GM18873 (cell line): Measurements from ENCODE around the gene HELZ.

ENCODE experiments used
- ATAC-seq: cut with Tn5 transposase; IDR thresholded peaks from one replicate; pipeline ENCODE4 v1.9.1; 2021; ENCODE audit warnings: mild to moderate bottlenecking, moderate library complexity, moderate number of reproducible peaks; ENCODE audit not compliant: unreplicated experiment, low FRiP score

The HELZ gene

DNA sequence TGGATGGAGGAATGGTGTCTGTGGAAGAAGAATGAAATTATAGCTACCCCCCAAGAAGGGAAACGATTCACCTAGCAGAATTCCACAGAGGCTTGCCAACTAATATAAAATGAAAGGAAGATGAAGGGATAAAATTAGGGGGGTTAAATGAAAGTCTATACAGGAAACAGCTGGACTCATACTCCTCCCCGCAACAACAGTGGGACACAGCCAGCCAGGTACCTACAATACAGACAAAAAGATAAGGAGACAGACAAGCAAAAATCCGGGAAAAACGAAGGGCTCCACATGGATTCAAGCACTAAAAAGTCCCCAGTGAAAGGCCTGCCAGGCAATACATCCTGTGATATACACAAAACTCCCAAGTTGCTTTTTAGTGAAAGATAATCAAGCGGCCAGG is 152.7 kb downstream of the HELZ start:
- no peak for ATAC-seq

DNA sequence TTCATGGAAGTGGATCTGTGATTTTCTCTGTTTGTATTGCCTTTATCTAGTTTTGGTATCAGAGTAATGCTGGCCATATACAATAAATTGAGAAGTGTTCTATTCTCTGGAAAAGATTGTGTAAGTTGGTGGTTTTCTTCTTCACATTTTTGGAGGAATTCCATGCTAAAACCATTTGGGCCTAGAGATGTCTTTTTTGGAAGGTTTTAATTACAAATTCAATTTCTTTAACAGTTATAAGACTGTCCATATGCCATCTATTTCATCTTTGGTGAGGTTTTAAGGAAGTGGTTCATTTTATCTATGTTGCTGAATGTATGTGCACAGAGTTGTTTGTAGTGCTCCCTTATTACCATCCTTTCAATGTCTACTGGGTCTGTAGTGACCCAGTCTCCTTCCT is 154.7 kb downstream of the HELZ start:
- ATAC-seq: no peak

DNA sequence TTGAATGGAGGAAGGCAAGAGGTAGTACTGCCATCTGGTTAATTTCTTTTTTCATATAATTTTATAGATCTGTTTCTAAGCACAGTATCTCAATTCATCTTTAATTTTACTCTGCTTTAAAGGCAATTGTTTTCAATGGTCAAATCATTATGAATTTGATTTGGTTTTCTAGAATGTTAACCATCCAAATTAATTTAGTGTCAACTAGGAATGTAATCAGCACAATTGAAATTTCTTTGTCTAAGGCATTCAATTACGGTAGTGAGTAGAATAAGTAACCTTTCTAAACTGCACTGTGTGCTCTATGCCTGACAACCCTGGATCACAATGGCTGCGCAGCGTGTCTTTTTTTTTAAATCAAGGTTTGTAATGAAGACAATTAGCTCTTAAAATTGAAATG is 156.4 kb downstream of the HELZ start:
- ATAC-seq: no peak

DNA sequence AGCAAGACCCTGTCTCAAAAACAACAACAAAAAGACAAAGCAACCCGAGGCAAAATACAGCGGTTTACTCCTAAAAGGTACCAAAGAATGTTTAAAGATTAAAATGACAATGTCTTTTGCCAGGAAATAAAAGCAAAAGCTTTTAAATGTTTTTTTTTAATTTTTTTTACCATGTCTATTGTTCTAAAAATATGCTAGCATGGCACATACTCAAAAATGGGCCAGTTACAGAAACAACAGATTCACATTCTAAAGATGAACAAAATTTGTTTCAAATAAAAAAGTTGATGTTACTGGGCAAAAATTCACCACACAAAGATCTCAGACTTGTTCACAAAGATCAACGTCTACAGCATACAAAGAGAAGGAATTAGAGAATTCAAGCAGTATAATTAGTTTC is 159.6 kb downstream of the HELZ start:
- no peak for ATAC-seq

DNA sequence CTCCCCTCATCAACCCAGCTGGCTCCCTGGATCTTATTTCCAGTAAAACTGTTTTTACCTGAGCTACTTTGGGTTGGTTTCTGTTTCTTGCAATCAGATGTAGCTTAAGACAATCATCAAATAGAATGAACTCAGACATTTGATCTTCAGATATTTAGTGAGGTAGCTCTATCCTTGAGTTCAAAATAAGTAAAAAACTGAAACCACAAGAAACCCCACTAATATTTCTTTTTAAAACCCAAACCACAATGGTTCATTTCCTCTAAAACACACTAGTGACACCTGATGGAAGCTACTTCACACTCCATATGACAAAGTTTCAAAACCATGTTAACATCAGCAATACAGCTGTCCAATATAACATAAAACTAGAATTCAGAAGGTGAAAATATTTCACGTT is 162.9 kb downstream of the HELZ start:
- ATAC-seq: peak; percentile 56

DNA sequence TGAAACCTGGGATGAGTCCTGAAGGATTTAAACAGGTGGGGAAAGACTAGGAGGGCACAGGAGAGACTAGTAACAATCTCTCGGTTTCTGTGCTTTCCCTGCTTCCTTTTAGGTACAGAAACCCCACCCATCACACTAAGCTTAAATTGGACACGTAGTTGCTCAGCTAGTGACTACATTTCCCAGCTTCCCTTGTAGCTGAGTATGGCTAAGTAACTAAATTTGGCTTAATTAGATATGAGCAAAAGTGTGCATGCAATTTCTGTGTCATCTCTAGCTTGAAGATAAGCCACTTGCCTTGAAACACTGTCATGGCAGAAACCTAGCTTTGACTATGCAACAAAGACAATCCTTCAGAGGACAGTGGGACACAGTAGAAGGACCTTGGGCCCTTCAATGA is 164.2 kb downstream of the HELZ start:
- ATAC-seq: no peak

DNA sequence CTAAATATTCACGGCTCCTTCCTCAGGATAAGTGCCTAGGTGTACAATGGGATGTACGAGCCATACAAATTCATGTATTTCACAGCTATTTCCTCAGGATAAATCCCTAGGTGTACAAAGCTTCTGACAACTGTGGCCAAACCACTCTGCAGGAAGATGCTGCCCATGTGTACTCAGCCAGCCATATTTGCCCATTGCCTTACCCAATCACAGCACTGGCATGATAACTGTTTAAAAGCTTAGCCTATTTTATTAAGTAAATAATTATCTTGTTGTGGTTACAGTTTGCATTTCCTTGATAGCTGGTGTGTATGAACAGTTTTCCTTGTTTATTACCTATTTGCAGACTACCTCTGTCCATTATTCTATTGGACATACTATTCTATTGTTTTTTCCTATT is 165.5 kb downstream of the HELZ start:
- no peak for ATAC-seq

DNA sequence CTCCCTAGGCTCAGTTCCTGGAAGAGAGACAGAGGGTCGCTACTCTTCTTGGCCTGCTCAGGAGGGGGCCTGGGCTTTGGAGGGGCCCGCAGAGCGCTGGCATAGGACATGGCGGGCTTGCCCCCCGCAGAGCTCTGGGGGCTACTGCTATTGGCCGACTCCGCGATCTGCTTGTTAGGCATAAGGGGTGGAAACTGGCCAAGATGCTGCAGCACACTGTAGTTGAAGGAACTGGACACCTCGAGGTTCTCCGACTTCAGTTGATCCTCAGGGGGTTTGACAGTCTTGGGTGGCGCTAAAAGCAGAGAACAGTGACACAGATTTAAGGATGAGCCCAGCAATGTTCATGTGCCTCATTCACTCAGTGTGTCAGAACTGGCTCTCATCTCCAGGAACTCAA is 166.7 kb downstream of the HELZ start:
- no peak for ATAC-seq

DNA sequence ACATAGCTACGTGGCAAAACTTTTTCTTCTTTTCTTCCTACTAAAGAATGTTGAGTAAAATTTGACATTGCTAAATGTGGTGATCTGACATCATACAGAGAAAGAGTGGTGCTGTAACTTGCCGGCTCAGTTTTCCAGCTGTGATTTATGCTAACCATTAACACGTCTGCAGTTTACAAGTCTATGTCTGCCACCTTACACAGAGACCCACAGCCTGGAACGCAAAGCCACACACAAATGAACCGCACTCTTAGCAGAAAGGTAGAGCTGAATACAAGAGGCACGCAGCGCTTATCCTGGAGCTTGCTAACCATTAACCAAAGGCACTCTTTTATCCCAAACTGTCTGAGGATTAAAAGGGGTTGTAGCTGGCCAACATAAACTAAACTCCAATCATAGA is 168.7 kb downstream of the HELZ start:
- ATAC-seq: no peak

DNA sequence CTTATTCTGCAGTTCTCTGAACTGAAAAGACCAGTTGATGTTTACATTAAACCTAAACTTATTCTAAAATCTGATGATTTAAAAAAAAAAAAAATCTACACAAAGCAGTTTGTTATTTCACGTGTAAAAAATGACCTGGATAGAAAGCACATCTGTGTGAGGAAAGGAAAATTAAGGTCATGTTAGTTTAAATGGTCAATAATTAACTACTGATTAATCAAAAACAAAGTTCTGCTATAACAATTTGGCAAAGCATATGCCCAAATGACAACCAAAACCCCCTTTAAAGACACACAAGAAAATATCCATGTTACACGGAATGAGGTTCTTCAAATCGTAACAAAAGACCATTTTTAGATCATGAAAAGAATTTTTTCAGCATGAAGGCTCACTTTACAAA is 170.2 kb downstream of the HELZ start:
- no peak for ATAC-seq

DNA sequence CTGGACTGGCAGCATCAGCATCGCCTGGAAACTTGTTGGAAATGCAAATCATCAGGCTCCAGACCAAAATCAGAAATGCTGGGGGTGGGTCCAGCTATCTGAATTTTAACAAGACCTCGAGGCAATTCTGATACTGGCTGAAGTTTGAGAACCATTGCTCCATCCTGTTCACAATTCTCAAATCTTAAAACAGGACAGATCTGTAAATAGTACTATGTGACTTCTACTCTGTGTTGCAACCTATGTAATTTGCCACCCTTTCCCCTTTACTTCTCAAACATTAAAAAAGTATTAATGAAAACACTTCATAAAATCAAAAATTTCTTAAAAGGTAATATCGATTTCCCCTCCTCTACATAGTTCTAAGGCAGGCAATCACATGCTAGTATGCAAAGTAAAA is 172.1 kb downstream of the HELZ start:
- ATAC-seq: no peak

DNA sequence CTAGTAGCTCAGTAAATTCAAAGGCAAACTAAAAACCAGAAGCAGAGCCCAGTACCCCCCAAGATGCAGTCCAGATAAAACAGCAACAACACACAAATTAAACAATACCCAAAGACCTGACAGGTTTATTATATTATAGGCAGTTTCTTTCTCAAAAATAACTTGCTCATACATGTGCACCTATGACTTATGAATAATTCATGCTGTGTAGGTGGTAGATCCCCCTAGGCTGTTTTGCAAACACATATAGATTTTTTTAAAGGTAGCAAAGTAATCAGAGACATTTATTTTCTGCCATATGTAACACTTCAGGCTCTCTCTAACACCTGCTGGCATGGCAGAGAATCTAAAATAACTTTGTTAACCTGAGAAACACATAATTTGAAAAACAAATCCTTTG is 173.4 kb downstream of the HELZ start:
- ATAC-seq: no peak

DNA sequence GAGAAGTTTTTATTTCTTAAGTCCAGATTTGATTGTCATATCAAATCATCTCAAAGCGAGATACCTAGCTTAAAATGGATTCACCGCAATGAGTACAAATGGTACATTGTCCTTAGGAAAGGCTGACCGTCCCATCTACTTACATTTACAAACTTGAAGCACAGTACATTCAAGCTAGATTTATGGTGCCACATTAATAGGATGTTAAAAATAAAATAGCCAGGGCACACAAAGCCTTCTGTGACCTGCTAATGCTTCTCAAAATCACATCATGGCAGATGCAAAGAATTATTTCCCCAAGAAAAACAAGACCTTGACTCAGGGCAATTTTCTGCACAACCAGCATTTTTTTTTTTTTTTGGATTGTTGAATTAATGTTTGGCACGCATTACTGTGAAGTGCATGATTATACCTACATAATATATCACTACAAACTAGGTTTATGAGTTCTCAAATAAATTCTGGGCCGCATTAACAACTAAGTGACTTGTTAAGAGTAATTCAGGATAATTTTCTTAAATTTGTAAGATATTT is 175.3 kb downstream of the HELZ start:
- ATAC-seq: no peak

DNA sequence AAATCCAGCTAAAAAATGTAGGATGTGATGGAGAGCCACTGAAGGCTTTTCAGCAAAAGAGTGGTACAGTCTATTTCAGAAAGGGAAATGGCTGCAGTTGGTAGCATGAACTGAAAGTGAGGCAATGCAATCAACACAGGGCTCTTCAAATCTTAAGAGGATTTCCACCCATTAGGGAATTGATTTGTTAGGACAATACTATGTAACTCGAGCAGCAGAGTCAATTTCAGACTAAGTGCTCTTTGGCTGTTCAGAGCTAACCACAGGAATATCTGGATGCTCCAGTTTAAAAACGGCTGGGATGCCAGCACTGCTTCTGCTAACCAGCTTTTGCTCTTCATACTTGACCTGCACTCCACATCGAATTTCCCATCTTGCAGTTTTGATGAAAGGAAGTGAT is 176.0 kb downstream of the HELZ start:
- no peak for ATAC-seq

DNA sequence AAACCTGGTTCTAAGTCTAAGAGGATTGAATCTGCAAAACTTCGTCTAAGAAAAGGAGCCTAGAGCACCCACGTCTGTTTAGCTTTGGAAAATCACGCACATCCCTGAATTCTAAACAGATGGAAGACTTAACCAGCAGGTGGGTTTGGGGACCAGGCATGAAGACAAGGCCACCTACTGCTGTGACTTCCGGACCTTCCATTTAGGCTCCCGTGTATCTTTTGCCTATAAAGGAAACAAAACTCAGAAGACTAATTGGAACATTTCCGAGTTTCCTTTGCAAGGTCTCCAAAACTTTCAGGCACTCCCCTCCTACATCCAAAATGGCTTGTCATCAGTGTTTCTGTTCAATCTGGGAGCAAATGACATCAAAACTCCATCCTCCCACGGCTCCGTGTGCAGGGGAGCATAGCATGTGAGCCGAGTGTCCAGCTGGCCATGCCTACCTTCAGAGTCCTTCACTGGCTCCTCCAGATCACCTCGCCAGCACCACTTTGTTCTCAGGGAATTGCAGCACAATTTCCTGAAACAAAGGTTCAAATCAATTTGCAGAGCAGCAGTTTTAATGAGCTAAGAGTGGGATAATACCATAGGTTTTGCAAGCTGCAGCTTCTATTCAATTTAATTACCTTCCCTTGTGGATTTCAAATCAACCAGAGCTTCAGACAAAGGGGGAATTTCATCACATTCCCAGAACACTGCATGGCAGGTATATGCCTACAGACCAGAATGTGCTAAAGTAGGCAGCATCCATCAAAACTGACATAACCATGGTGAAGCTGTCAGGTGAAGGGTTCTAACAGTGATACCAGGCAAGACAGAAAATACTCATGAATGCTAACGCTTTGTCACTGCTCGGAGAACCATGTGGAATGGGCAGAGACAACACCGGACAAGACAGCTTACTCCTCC is 177.2 kb downstream of the HELZ start:
- no peak for ATAC-seq

DNA sequence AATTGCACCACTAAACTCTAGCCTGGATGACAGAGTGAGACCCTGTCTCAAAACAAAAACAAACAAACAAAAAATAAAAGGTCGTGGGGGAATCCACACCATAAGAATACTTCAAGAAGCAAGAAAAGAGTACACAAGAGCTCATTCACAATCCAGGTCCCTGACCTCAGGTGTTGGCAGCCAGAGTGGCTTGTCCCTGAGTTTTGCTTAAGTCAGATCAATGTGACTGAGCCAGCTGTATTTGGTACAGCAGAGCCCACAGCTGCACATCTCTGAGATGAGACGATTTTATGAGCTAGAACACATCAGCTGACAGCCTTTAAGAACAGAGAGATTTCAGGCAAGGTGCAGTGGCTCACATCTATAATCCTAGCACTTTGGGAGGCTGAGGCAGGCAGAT is 178.3 kb downstream of the HELZ start:
- ATAC-seq: no peak

DNA sequence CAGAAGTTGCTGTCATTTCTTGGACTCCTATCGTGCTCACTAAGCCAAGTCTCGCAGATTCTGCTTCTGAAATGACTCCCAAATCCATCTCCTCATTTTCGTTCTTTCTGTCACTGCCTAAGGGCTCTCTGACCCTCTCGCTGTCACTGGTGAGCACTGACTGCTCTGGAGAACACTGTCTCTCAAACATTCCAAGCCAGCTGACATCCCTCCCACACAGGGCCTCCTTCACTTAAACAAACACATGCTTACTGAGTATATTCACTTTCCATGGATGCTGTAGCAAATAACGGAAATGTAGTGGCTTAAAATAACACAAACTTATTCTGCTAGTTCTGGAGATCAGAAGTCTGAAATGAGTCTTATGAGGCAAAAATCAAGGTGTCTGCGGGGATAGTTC is 181.9 kb downstream of the HELZ start:
- no peak for ATAC-seq

DNA sequence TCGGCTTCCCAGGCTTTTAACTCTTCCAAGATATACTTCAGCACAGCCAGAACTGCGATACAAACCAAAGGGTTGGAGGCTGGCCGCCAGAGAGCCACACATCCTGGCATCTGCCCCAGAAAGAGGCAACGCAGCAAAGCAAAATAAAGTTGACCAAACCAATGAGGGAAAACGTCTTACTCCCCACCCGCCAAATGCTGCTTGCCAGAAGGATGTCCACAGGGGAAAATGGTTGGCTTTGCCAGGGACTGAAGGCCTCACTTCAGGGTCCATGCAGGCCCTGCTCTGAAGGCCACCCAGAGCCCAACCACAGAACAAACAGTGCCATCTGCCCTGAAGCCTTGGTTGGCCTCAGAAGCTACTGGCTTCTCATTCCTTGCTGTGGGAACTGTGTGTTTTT is 185.6 kb downstream of the HELZ start:
- no peak for ATAC-seq

DNA sequence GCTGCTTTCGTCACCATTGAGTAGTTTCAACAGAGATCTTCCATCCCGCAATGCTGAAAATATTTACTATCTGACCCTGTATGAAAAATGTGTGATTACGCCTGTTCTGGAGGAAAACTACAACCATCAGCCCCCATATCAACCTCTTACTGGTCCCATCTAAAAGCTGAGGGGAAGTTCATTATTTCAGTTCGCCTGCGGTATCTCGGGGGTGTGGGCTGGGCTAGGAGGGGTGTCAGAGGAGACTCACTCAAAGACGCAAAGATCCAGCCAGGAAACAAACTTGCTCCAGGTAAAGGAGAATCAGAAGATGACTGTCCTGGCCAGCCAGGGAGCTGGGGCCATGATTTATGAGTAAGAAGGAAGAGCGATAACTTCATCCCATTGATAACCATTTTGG is 187.0 kb downstream of the HELZ start:
- ATAC-seq: no peak

DNA sequence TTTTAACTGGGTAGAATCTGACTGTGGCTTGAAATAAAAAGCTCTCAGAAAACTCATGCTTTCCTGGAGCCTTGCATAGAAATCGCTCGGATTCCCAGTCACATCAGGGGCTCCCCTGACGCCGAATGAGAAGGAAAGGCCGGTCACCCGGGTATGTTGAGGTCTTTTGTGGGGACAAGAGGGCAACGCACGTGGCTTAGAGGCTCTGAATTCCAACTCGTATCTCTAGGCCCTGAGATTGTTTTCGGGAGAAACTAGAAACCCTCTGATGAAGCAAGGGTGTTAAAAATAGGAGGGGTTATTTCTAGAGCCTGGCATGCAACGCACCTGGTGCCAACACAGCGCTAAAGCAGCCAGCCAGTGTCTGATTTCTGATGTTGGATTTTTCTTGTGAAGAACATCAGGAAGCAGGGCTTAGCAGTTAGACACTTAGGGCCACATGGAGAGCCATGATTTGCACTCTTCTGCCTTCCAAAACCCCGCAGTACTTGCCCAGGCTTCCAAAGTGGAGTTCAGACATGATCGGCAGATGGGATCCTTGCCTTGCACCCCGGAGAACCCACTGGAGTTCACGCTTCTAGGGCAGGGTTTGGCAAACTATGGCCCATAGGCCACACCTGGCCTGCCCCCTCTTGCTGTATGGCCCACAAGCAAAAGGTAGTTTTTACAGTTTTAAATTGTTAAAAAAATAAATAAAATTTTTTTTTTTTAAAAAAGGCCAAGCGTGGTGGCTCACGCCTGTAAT is 188.1 kb downstream of the HELZ start:
- ATAC-seq: no peak

DNA sequence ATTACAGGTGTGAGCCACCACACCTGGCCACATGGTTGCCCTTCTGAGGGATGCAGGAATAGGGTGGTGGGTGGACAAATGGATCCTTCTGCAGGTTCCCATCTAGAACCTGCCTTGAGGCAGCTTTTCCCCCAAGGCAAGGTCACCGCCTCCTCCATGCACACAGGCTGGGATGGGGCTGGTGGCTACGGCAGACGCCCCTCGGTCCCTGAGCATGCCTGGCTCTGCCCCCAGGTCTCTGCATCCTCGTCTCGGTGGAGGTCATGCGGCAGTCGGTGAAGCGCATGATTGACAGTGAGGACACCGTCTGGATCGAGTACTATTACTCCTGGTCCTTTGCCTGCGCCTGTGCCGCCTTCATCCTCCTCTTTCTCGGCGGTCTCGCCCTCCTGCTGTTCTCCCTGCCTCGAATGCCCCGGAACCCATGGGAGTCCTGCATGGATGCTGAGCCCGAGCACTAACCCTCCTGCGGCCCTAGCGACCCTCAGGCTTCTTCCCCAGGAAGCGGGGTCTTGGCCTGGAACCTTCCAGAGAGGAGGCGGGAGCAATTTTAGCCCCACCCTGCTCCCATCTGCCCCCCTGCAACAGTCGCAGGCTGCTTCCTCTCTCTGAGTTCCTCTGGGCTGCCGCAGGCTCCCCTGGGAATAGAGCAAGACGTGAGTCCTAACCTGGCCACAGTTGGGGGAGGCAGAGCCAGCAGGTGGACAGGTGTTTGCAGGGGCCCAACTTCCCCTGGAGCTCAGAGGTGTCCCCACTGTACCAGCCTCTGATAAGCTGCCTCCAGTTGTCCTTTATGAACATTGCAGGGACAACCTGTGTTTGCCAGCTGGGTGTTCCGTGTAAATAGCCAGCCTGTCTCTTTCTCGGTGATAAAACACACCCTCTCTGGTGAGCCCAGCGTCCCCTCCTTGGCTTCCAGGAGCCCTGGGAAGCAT is 188.9 kb downstream of the HELZ start:
- ATAC-seq: no peak
